Measurements from ENCODE around the gene TMEM95. TPM values are rescaled to one million over a fixed set of nuclear protein-coding genes. Genes with fewer than 3 reads are reported as not detected.
"Not testable (repeated sequence)": the region's sequence is repeated elsewhere in the genome, so short reads cannot be mapped to it uniquely, and the experiment has no call there.

Gene TMEM95
- total RNA-seq, 1 donor from 2014 or later, result not detected

DNA sequence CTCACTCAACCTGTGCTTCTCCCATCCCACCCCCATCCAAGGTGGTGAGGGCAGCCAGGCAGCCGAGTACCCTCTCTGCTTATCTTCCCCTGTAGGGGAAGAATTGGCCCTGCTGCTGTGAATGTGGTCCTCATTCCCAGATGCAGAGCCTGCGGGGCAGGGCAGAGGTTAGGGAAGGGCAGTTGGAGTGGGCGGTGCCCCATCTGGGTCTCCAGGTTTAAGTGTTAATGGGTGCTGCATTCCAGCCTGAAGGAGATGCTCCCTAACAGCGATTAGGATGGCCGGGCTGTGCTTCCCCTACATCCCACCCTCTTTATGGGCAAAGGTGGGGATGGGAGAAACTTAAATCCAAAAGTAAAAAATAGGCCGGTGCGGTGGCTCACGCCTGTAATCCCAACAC lies 12.1 kb downstream of the TMEM95 start:
- no peak for TF ChIP-seq CTCF (IDR thresholded peaks at IDR 0.05)

DNA sequence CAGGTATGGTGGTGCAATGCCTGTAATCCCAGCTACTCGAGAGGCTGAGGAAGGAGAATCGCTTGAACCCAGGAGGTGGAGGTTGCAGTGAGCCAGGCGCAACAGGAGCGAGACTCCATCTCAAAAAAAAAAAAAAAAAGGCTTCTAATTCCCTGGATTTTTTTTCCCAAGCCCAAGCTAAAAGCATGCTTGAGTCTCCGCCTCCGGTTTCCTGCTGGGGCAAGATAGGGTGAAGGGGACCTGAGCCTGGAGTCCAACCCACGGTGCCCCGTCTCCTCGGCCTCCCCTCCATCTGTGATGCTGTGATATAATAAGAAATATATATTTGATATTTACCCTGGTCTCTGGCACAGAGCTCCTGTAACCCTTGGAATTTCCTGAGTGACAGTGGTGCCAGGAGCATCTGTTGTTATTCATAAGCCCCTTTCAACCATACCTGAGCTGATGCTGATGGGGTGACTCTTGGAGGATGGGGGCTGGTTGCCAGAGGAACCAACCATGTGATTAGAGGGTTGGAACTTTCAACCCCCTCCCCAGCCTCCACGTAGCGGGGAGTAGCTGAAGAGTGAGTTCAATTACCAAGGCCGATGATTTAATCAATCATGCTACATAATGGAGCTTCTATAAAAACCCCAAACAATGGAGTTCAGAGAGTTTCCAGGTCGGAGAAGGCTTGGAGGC lies 13.1 kb downstream of the TMEM95 start:
- Mint-ChIP-seq H3K9me3 (ENCODE audit: low read depth) (no peaks in the 10 kb centered on the region), H3K36me3 (ENCODE audit: low read depth) (peaks cover 2% of the 10 kb centered on the region), H3K27ac (ENCODE audit: unreplicated experiment) (no peak overlapping the region), H3K27me3 (ENCODE audit: low read depth) (peaks cover 10% of the 10 kb centered on the region), H3K4me3 (ENCODE audit: unreplicated experiment) (no peak overlapping the region), H3K4me1 (ENCODE audit: low read depth) (no peaks in the 10 kb centered on the region)
- DNase-seq (ENCODE audit: low spot score), result no peak
- TF ChIP-seq CTCF (IDR thresholded peaks at IDR 0.05), result no peak

More for the DNA sequence above, 12.1 kb downstream of the TMEM95 start:
- DNase-seq (ENCODE audit: low spot score), result no peak
- Mint-ChIP-seq H3K4me3 (ENCODE audit: unreplicated experiment) (no peak overlapping the region), H3K4me1 (ENCODE audit: low read depth) (no peaks in the 10 kb centered on the region), H3K27ac (ENCODE audit: unreplicated experiment) (no peak overlapping the region), H3K27me3 (ENCODE audit: low read depth) (peaks cover 10% of the 10 kb centered on the region), H3K36me3 (ENCODE audit: low read depth) (peaks cover 2% of the 10 kb centered on the region), H3K9me3 (ENCODE audit: low read depth) (no peaks in the 10 kb centered on the region)

- not testable (repeated sequence) for H3K27ac Mint-ChIP-seq (ENCODE audit: unreplicated experiment); H3K9me3 Mint-ChIP-seq (ENCODE audit: low read depth); DNase-seq (ENCODE audit: low spot score); H3K4me3 Mint-ChIP-seq (ENCODE audit: unreplicated experiment); H3K4me1 Mint-ChIP-seq (ENCODE audit: low read depth); H3K36me3 Mint-ChIP-seq (ENCODE audit: low read depth)
- peaks cover 10% of the 10 kb centered on the region for H3K27me3 Mint-ChIP-seq (ENCODE audit: low read depth)
These were observed 13.6 kb downstream of the TMEM95 start for GRCh38 chr17:7368599-7368994.

GRCh38 chr17:7369825-7370224 lies 14.9 kb downstream of the TMEM95 start:
- Mint-ChIP-seq H3K9me3 (ENCODE audit: low read depth) (no peaks in the 10 kb centered on the region), H3K36me3 (ENCODE audit: low read depth) (peaks cover 2% of the 10 kb centered on the region), H3K4me1 (ENCODE audit: low read depth) (no peaks in the 10 kb centered on the region)

GRCh38 chr17:7370853-7371252 lies 15.9 kb downstream of the TMEM95 start:
- peaks cover 10% of the 10 kb centered on the region for H3K27me3 Mint-ChIP-seq (ENCODE audit: low read depth)
- H3K4me3 Mint-ChIP-seq (ENCODE audit: unreplicated experiment), result no peak overlapping the region
- H3K9me3 Mint-ChIP-seq (ENCODE audit: low read depth), result no peaks in the 10 kb centered on the region
- no peak for DNase-seq (ENCODE audit: low spot score)
- peaks cover 2% of the 10 kb centered on the region for H3K36me3 Mint-ChIP-seq (ENCODE audit: low read depth)
- TF ChIP-seq CTCF (IDR thresholded peaks at IDR 0.05), result no peak
- H3K4me1 Mint-ChIP-seq (ENCODE audit: low read depth), result no peaks in the 10 kb centered on the region
- H3K27ac Mint-ChIP-seq (ENCODE audit: unreplicated experiment), result no peak overlapping the region

More at GRCh38 chr17:7369825-7370224, 14.9 kb downstream of the TMEM95 start:
- no peak overlapping the region for H3K4me3 Mint-ChIP-seq (ENCODE audit: unreplicated experiment)
- H3K27ac Mint-ChIP-seq (ENCODE audit: unreplicated experiment), result no peak overlapping the region
- peaks cover 10% of the 10 kb centered on the region for H3K27me3 Mint-ChIP-seq (ENCODE audit: low read depth)
- TF ChIP-seq CTCF (IDR thresholded peaks at IDR 0.05), result no peak
- DNase-seq (ENCODE audit: low spot score), result no peak

- no peak for TF ChIP-seq CTCF (IDR thresholded peaks at IDR 0.05)
- Mint-ChIP-seq H3K4me1 (ENCODE audit: low read depth) (no peaks in the 10 kb centered on the region), H3K4me3 (ENCODE audit: unreplicated experiment) (no peak overlapping the region), H3K27me3 (ENCODE audit: low read depth) (peaks cover 14% of the 10 kb centered on the region), H3K27ac (ENCODE audit: unreplicated experiment) (no peak overlapping the region), H3K9me3 (ENCODE audit: low read depth) (peaks cover 4% of the 10 kb centered on the region), H3K36me3 (ENCODE audit: low read depth) (peaks cover 3% of the 10 kb centered on the region)
- DNase-seq (ENCODE audit: low spot score), result no peak
These were observed 19.4 kb downstream of the TMEM95 start for GRCh38 chr17:7374353-7374752.

Data from chondrocyte (in vitro differentiated cells).